Mammary epithelial cell (primary cell): Measurements from ENCODE around the gene COG3.

Experiments
- CTCF ChIP-seq, 2 donors: IDR thresholded peaks in 1 of 2; conservative IDR thresholded peaks in 1 of 2; 2 replicates each; pipeline ENCODE4 v1.5.1; 2011 to 2012; ENCODE audit warnings: inconsistent platforms in 2 of 2, low read length in 2 of 2, mild to moderate bottlenecking in 2 of 2, control low read depth in 1 of 2, low read depth in 1 of 2; ENCODE audit not compliant: insufficient read depth in 1 of 2; ENCODE audit errors: extremely low read depth in 1 of 2
- EZH2 ChIP-seq: IDR thresholded peaks from 2 replicates; pipeline ENCODE4 v1.6.1; 2012; ENCODE audit warnings: low read length, inconsistent platforms, borderline replicate concordance

- TF ChIP-seq CTCF (conservative IDR thresholded peaks at IDR 0.05 in 1 of 2, IDR thresholded peaks at IDR 0.05 in 1 of 2; ENCODE audit: extremely low read depth in 1 of 2, insufficient read depth in 1 of 2, low read depth in 1 of 2, low read length in 2 of 2) (no peak), EZH2 (no peak)
These were observed 81.1 kb downstream of the COG3 start for GRCh38 chr13:45545686-45546409.
